Neural crest cell (in vitro differentiated cells): Measurements from ENCODE around the gene GCK. TPM values are rescaled to one million over a fixed set of nuclear protein-coding genes. Genes with fewer than 3 reads are reported as not detected.

Experiments used
- DNase-seq: peaks from one replicate; pipeline ENCODE4 v3.0.0; 2021; ENCODE audit warnings: low read depth, mixed read lengths, low spot score
- H3K27ac Mint-ChIP-seq: one replicate; pipeline ENCODE4 v1.8.0; 2021; ENCODE audit warnings: mild to moderate bottlenecking, mixed read lengths; ENCODE audit not compliant: unreplicated experiment
- H3K27me3 Mint-ChIP-seq: 2 replicates; pipeline ENCODE4 v1.8.0; 2021; ENCODE audit warnings: low read depth, mild to moderate bottlenecking, mixed read lengths
- H3K36me3 Mint-ChIP-seq: 2 replicates; pipeline ENCODE4 v1.8.0; 2021; ENCODE audit warnings: low read depth, mild to moderate bottlenecking, mixed read lengths
- H3K4me1 Mint-ChIP-seq: 2 replicates; pipeline ENCODE4 v1.8.0; 2021; ENCODE audit warnings: mixed read lengths
- H3K4me3 Mint-ChIP-seq: one replicate; pipeline ENCODE4 v1.8.0; 2021; ENCODE audit warnings: mild to moderate bottlenecking, mixed read lengths
- H3K9me3 Mint-ChIP-seq: 2 replicates; pipeline ENCODE4 v1.8.0; 2021; ENCODE audit warnings: mixed read lengths
- CTCF ChIP-seq: fragments of 200-600 bp; sonication (generic); conservative IDR thresholded peaks from 2 replicates; pipeline ENCODE4 v1.5.0; 2021; ENCODE audit warnings: antibody characterized with exemption, mild to moderate bottlenecking
- total RNA-seq: library from RNA; stranded (reverse); gene quantifications from 2 replicates; pipeline ENCODE4 v1.2.1, GENCODE V29; 2021

GCK gene
- total RNA-seq, 1 donor from 2014 or later, result 0.42 TPM

GRCh38 chr7:44145969-44146911 is 43.0 kb downstream of the GCK start:
- Mint-ChIP-seq H3K27ac (no peak overlapping the region), H3K4me1 (peaks cover 3% of the 10 kb centered on the region), H3K9me3 (no peaks in the 10 kb centered on the region), H3K4me3 (peak overlapping the region; percentile 59), H3K27me3 (peaks cover 34% of the 10 kb centered on the region), H3K36me3 (no peaks in the 10 kb centered on the region)
- peak; percentile 64 for DNase-seq
- no peak for TF ChIP-seq CTCF

GRCh38 chr7:44145479-44145968 is 43.7 kb downstream of the GCK start:
- H3K27ac Mint-ChIP-seq, result no peak overlapping the region
- no peaks in the 10 kb centered on the region for H3K36me3 Mint-ChIP-seq
- H3K4me3 Mint-ChIP-seq, result peak overlapping the region; percentile 59
- no peak for TF ChIP-seq CTCF
- no peak for DNase-seq
- H3K27me3 Mint-ChIP-seq, result peaks cover 34% of the 10 kb centered on the region
- peaks cover 3% of the 10 kb centered on the region for H3K4me1 Mint-ChIP-seq
- H3K9me3 Mint-ChIP-seq, result no peaks in the 10 kb centered on the region

GRCh38 chr7:44144968-44145478 is 44.2 kb downstream of the GCK start:
- H3K4me3 Mint-ChIP-seq, result no peak overlapping the region
- no peak for TF ChIP-seq CTCF
- H3K27ac Mint-ChIP-seq, result no peak overlapping the region
- H3K27me3 Mint-ChIP-seq, result peaks cover 34% of the 10 kb centered on the region
- no peaks in the 10 kb centered on the region for H3K36me3 Mint-ChIP-seq
- no peak for DNase-seq
- peaks cover 3% of the 10 kb centered on the region for H3K4me1 Mint-ChIP-seq
- H3K9me3 Mint-ChIP-seq, result no peaks in the 10 kb centered on the region

GRCh38 chr7:44144426-44144967 is 44.7 kb downstream of the GCK start:
- peaks cover 3% of the 10 kb centered on the region for H3K4me1 Mint-ChIP-seq
- H3K9me3 Mint-ChIP-seq, result no peaks in the 10 kb centered on the region
- no peak overlapping the region for H3K4me3 Mint-ChIP-seq
- no peak for DNase-seq
- H3K36me3 Mint-ChIP-seq, result no peaks in the 10 kb centered on the region
- no peak for TF ChIP-seq CTCF
- no peak overlapping the region for H3K27ac Mint-ChIP-seq
- H3K27me3 Mint-ChIP-seq, result peaks cover 34% of the 10 kb centered on the region

- TF ChIP-seq CTCF, result no peak
- DNase-seq, result no peak
- no peak overlapping the region for H3K4me3 Mint-ChIP-seq
Observed at GRCh38 chr7:44143646-44144250, 45.5 kb downstream of the GCK start.

More at GRCh38 chr7:44143646-44144250, 45.5 kb downstream of the GCK start:
- Mint-ChIP-seq H3K36me3 (no peaks in the 10 kb centered on the region), H3K9me3 (no peaks in the 10 kb centered on the region), H3K27ac (no peak overlapping the region), H3K4me1 (peaks cover 3% of the 10 kb centered on the region), H3K27me3 (peaks cover 34% of the 10 kb centered on the region)
